Endothelial cell of umbilical vein (primary cell): ENCODE data around the gene MISP. TPM values are rescaled to one million over a fixed set of nuclear protein-coding genes. Genes with fewer than 3 reads are reported as not detected.

ENCODE experiments used
- BruUV-seq: library from RNA; stranded (reverse); fragments of 400-500 nt; replicated peaks from 2 replicates; lab custom pipeline; 2021; lab: Mats Ljungman, UMichigan
- CTCF ChIA-PET: fragments of 300-600, 350-600 bp; sonication (Branson Sonifier 250); formaldehyde crosslinking; loops from one replicate; lab custom pipeline; 2021; ENCODE audit warnings: antibody characterized with exemption, inconsistent platforms; lab: Charles Lee
- POLR2A ChIA-PET: fragments of 300-600, 350-600 bp; sonication (Branson Sonifier 250); formaldehyde crosslinking; loops from one replicate; lab custom pipeline; 2021; ENCODE audit warnings: antibody characterized with exemption, inconsistent platforms; lab: Charles Lee
- DNase-seq: peaks from one replicate; pipeline ENCODE4 v3.0.0-alpha.2; 2011; ENCODE audit warnings: low read depth, low spot score
- FAIRE-seq: peaks from 2 replicates; lab custom pipeline; 2011; peaks lifted over from hg19 to GRCh38; lab: Jason Lieb, UNC
- H2AFZ ChIP-seq: 2 replicates; pipeline ENCODE4 v1.6.0; 2012; ENCODE audit warnings: low read depth, low read length, control low read depth, inconsistent platforms
- H3K27ac ChIP-seq: 2 replicates; pipeline ENCODE4 v1.5.1; 2011; ENCODE audit warnings: low read depth, mild to moderate bottlenecking, control low read depth, low read length, moderate library complexity; ENCODE audit not compliant: insufficient read depth
- H3K27me3 ChIP-seq, 2 experiments: 2 replicates each; pipeline versions ENCODE4 v1.6.0 to v1.6.1; 2011; ENCODE audit warnings: low read length in 2 of 2, mixed read lengths in 1 of 2; ENCODE audit not compliant: control insufficient read depth in 2 of 2, insufficient read depth in 2 of 2
- H3K36me3 ChIP-seq, 2 experiments: 2 replicates in 1 of 2; 3 replicates in 1 of 2; pipeline ENCODE4 v1.5.1; 2011; ENCODE audit warnings: low read length in 2 of 2, mild to moderate bottlenecking in 1 of 2, moderate library complexity in 1 of 2; ENCODE audit not compliant: control insufficient read depth in 2 of 2, insufficient read depth in 2 of 2; ENCODE audit errors: extremely low read depth in 1 of 2
- H3K4me1 ChIP-seq: 3 replicates; pipeline ENCODE4 v1.5.1; 2011; ENCODE audit warnings: mild to moderate bottlenecking, low read length; ENCODE audit not compliant: control insufficient read depth, insufficient read depth; ENCODE audit errors: extremely low read depth
- H3K4me2 ChIP-seq: 2 replicates; pipeline ENCODE4 v1.6.1; 2011; ENCODE audit warnings: low read length, control low read depth, mixed read lengths; ENCODE audit not compliant: insufficient read depth
- H3K4me3 ChIP-seq, 3 experiments: fragments of 200-600 bp in 1 of 3; sonication (generic), shearing (Covaris generic) in 1 of 3; replicated peaks in 1 of 3; 2 replicates each; pipeline ENCODE4 v1.5.1; 2011 to 2016; ENCODE audit warnings: control low read depth in 3 of 3, low read length in 3 of 3, mild to moderate bottlenecking in 2 of 3, inconsistent platforms in 1 of 3, low read depth in 1 of 3, moderate library complexity in 1 of 3; ENCODE audit not compliant: insufficient read depth in 1 of 3
- H3K79me2 ChIP-seq: 2 replicates; pipeline ENCODE4 v1.6.0; 2012; ENCODE audit warnings: low read length, inconsistent platforms; ENCODE audit not compliant: control insufficient read depth, insufficient read depth
- H3K9ac ChIP-seq: replicated peaks from 2 replicates; pipeline ENCODE3; 2011; ENCODE audit warnings: low read length, control low read depth; ENCODE audit not compliant: insufficient read depth; ENCODE audit errors: extremely low read depth
- H3K9me1 ChIP-seq: replicated peaks from 3 replicates; pipeline ENCODE4 v1.6.0; 2011; ENCODE audit warnings: mild to moderate bottlenecking, low read length; ENCODE audit not compliant: control insufficient read depth, insufficient read depth; ENCODE audit errors: extremely low read depth
- H3K9me3 ChIP-seq: replicated peaks from 2 replicates; pipeline ENCODE4 v1.5.1; 2012; ENCODE audit warnings: low read length, inconsistent platforms; ENCODE audit not compliant: control insufficient read depth, insufficient read depth
- H4K20me1 ChIP-seq: replicated peaks from 2 replicates; pipeline ENCODE3; 2011; ENCODE audit warnings: mild to moderate bottlenecking, low read length; ENCODE audit not compliant: control insufficient read depth, insufficient read depth; ENCODE audit errors: extremely low read depth
- GATA2 ChIP-seq: IDR thresholded peaks from 2 replicates; pipeline ENCODE4 v1.7.0; 2011; ENCODE audit warnings: low read depth, mild to moderate bottlenecking, moderate library complexity, mixed read lengths, low read length; ENCODE audit not compliant: insufficient read length, insufficient read depth
- JUN ChIP-seq: IDR thresholded peaks from 2 replicates; pipeline ENCODE4 v1.6.1; 2011; ENCODE audit warnings: borderline replicate concordance, low read depth; ENCODE audit not compliant: insufficient read length, insufficient read depth
- MYC ChIP-seq: IDR thresholded peaks from one replicate; pipeline ENCODE4 v1.6.1; 2011; ENCODE audit warnings: mild to moderate bottlenecking, low read depth, low read length
- POLR2A ChIP-seq: IDR thresholded peaks from 2 replicates; pipeline ENCODE4 v1.6.1; 2012; ENCODE audit warnings: low read depth, mild to moderate bottlenecking, control low read depth, low read length
- dilution Hi-C: fragments of 300-500 bp; cut with MboI; formaldehyde crosslinking; loops from one replicate; pipeline ENCODE4 v1.15.0; 2019; ENCODE audit warnings: low sequenced_read_pairs; ENCODE audit not compliant: extremely low pct_ligation_motif_present
- intact Hi-C: fragments of 100-400 bp; cut with micrococcal nuclease; formaldehyde crosslinking; loops from one replicate; pipeline ENCODE4 v1.10.0; 2022
- polyA plus RNA-seq, 4 experiments: library from polyadenylated mRNA; depleted of rRNA in 3 of 4; stranded (reverse) in 3 of 4; unstranded in 1 of 4; fragments of >200 nt; gene quantifications; 2 replicates each; pipeline versions ENCODE4 v1.2.1 to v1.2.3, GENCODE V29; 2011 to 2012; ENCODE audit warnings: missing spikeins in 1 of 4
- total RNA-seq: library from RNA; stranded (reverse); gene quantifications from 2 replicates; pipeline ENCODE4 v1.2.3, GENCODE V29; 2021
- TF ChIP-seq, protein P1 (sequence below), 2 donors: IDR thresholded peaks; 1 replicate in 1 of 2; 2 replicates in 1 of 2; pipeline ENCODE4 v1.5.1; 2011; ENCODE audit warnings: low read length in 2 of 2, mild to moderate bottlenecking in 2 of 2, moderate library complexity in 2 of 2, control low read depth in 1 of 2, inconsistent platforms in 1 of 2, low read depth in 1 of 2; ENCODE audit not compliant: insufficient read depth in 1 of 2; ENCODE audit errors: extremely low read depth in 1 of 2

MISP gene
- total and polyA plus RNA-seq, 2 donors (not counting 3 experiments of a cell fraction or from before 2014, with no cell fraction given): not detected

DNA sequence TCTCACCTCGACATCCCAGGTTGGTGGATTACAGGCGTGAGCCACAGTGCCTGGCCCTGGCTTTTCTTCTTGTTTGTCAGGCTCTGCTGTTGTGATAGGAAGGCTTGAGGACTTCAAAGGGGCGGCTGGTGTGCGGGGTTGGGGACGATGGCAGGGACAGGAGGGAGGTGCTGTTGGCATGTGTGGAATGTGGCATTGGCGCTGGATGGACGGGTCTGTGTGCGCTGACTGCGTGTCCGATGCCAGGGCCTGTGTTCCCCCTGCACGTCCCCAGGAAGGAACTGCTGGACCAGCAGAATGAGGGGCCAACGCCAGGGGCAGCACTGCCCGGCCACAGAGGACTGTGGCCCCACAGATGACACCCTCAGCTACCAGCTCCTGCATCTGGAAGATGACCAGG, 33.6 kb downstream of the MISP start:
- TF ChIP-seq, protein P1, sequence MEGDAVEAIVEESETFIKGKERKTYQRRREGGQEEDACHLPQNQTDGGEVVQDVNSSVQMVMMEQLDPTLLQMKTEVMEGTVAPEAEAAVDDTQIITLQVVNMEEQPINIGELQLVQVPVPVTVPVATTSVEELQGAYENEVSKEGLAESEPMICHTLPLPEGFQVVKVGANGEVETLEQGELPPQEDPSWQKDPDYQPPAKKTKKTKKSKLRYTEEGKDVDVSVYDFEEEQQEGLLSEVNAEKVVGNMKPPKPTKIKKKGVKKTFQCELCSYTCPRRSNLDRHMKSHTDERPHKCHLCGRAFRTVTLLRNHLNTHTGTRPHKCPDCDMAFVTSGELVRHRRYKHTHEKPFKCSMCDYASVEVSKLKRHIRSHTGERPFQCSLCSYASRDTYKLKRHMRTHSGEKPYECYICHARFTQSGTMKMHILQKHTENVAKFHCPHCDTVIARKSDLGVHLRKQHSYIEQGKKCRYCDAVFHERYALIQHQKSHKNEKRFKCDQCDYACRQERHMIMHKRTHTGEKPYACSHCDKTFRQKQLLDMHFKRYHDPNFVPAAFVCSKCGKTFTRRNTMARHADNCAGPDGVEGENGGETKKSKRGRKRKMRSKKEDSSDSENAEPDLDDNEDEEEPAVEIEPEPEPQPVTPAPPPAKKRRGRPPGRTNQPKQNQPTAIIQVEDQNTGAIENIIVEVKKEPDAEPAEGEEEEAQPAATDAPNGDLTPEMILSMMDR (IDR thresholded peaks at IDR 0.05; ENCODE audit: extremely low read depth in 1 of 2, insufficient read depth in 1 of 2, low read depth in 1 of 2, low read length in 2 of 2): peak in 1 of 2 donors; percentile 10
- TF ChIP-seq MYC: no peak
- FAIRE-seq (no peak), DNase-seq (no peak)
- Histone ChIP-seq H3K27me3 (no peaks in the 10 kb centered on the region), H3K27ac (peak overlapping the region; percentile 94), H3K4me3 (no peak overlapping the region), H3K79me2 (peaks cover 13% of the 10 kb centered on the region), H2AFZ (peak overlapping the region; percentile 5), H3K4me2 (no peak overlapping the region), H3K9me1 (no peaks in the 10 kb centered on the region), H3K9me3 (no peaks in the 10 kb centered on the region), H4K20me1 (no peaks in the 10 kb centered on the region), H3K9ac (no peak overlapping the region), H3K36me3 (no peaks in the 10 kb centered on the region), H3K4me1 (peaks cover 41% of the 10 kb centered on the region)
- POLR2A ChIA-PET: interaction anchor here (0.6 to 1.3 kb wide), 3 partner anchors 12 to 1264 kb away, joined by 3 to 5 read pairs (median 3); no protein-coding TSS in a partner anchor
- dilution Hi-C loops (no loop called here), intact Hi-C loops (no loop called here)
- CTCF ChIA-PET: no interaction called here
- BruUV-seq: no TSS peak

DNA sequence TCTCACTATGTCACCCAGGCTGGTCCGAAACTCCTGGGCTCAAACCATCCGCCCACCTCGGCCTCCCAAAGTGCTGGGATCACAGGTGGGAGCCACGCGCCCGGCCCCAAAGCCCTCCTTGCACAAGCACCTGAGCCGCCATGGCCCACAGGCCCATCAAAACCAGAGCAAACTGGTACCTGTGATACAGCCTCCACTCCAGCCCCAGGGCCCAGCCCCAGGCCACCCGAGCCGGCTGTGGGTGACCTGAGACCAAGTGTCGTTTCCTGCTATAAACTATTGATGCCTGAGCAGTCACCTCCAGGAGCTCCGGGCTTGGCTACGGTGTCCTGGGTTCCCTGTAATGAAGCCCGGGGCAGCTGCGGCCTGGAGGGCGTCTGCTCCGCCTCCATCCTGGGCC, 36.6 kb downstream of the MISP start:
- H3K4me3 ChIP-seq: no peak overlapping the region
- no peaks in the 10 kb centered on the region for H4K20me1 ChIP-seq
- no peak for DNase-seq
- H3K27ac ChIP-seq: no peak overlapping the region
- H3K9ac ChIP-seq: no peak overlapping the region
- H3K4me1 ChIP-seq: peaks cover 45% of the 10 kb centered on the region
- H3K9me1 ChIP-seq: no peaks in the 10 kb centered on the region
- no peaks in the 10 kb centered on the region for H3K27me3 ChIP-seq
- dilution Hi-C loops (no loop called here), intact Hi-C loops (no loop called here)
- H3K4me2 ChIP-seq: no peak overlapping the region
- no TSS peak for BruUV-seq
- H2AFZ ChIP-seq: no peak overlapping the region
- FAIRE-seq: no peak
- CTCF ChIA-PET: no interaction called here
- H3K79me2 ChIP-seq: peaks cover 5% of the 10 kb centered on the region
- H3K36me3 ChIP-seq: no peaks in the 10 kb centered on the region
- H3K9me3 ChIP-seq: no peaks in the 10 kb centered on the region
- POLR2A ChIA-PET: no interaction called here
- no peak for TF ChIP-seq JUN
- no peak for TF ChIP-seq GATA2
- TF ChIP-seq POLR2A: no peak
